H9 (cell line): ENCODE data around the gene RHCE. TPM values are rescaled to one million over a fixed set of nuclear protein-coding genes. Genes with fewer than 3 reads are reported as not detected.

ENCODE experiments used
- DNase-seq: peaks from one replicate; pipeline ENCODE4 v3.0.0-alpha.2; 2017
- H2AFZ ChIP-seq: one replicate; pipeline ENCODE4 v1.6.1; 2013; ENCODE audit warnings: mild to moderate bottlenecking, low read length, control low read depth, moderate library complexity
- H2AK5ac ChIP-seq: 2 replicates; pipeline ENCODE4 v1.6.1; 2013; ENCODE audit warnings: low read length, control low read depth, mixed read lengths; ENCODE audit not compliant: insufficient read length
- H2BK120ac ChIP-seq: one replicate; pipeline ENCODE4 v1.6.1; 2013; ENCODE audit warnings: low read depth, mild to moderate bottlenecking, low read length, control low read depth, inconsistent platforms; ENCODE audit not compliant: poor library complexity, severe bottlenecking
- H2BK12ac ChIP-seq: 2 replicates; pipeline ENCODE4 v1.6.1; 2013; ENCODE audit warnings: low read length, control low read depth, mixed read lengths, low read depth; ENCODE audit not compliant: insufficient read length
- H2BK15ac ChIP-seq: 2 replicates; pipeline ENCODE4 v1.6.1; 2013; ENCODE audit warnings: low read depth, low read length, control low read depth
- H2BK20ac ChIP-seq: one replicate; pipeline ENCODE4 v1.6.1; 2013; ENCODE audit warnings: low read depth, mild to moderate bottlenecking, low read length, control low read depth, inconsistent platforms; ENCODE audit not compliant: poor library complexity, severe bottlenecking
- H2BK5ac ChIP-seq: 2 replicates; pipeline ENCODE4 v1.6.1; 2013; ENCODE audit warnings: low read length, control low read depth, mixed read lengths; ENCODE audit not compliant: insufficient read length
- H3K14ac ChIP-seq: 2 replicates; pipeline ENCODE4 v1.6.1; 2013; ENCODE audit warnings: low read length, control low read depth; ENCODE audit not compliant: insufficient read depth
- H3K18ac ChIP-seq: 2 replicates; pipeline ENCODE4 v1.6.1; 2013; ENCODE audit warnings: low read depth, mild to moderate bottlenecking, mixed read lengths, low read length, control low read depth; ENCODE audit not compliant: insufficient read length
- H3K23ac ChIP-seq: 2 replicates; pipeline ENCODE4 v1.6.1; 2013; ENCODE audit warnings: low read length, control low read depth, mixed read lengths, low read depth; ENCODE audit not compliant: insufficient read length
- H3K23me2 ChIP-seq: 2 replicates; pipeline ENCODE4 v1.6.1; 2013; ENCODE audit warnings: low read depth, mild to moderate bottlenecking, mixed read lengths, low read length, control low read depth; ENCODE audit not compliant: insufficient read length, poor library complexity, severe bottlenecking
- H3K27ac ChIP-seq: 2 replicates; pipeline ENCODE4 v1.5.1; 2013; ENCODE audit warnings: low read length, control low read depth, mixed read lengths, low read depth; ENCODE audit not compliant: insufficient read length
- H3K27me3 ChIP-seq: 2 replicates; pipeline ENCODE4 v1.6.1; 2013; ENCODE audit warnings: low read length, control low read depth, inconsistent platforms; ENCODE audit not compliant: insufficient read depth
- H3K4ac ChIP-seq: 2 replicates; pipeline ENCODE4 v1.6.1; 2013; ENCODE audit warnings: low read depth, mild to moderate bottlenecking, control low read depth, inconsistent platforms, low read length, moderate library complexity
- H3K4me1 ChIP-seq: 2 replicates; pipeline ENCODE4 v1.6.1; 2013; ENCODE audit warnings: low read length, control low read depth, inconsistent platforms; ENCODE audit not compliant: insufficient read depth
- H3K4me2 ChIP-seq: 2 replicates; pipeline ENCODE4 v1.6.1; 2013; ENCODE audit warnings: low read length, control low read depth, mixed read lengths; ENCODE audit not compliant: insufficient read length, insufficient read depth
- H3K56ac ChIP-seq: 2 replicates; pipeline ENCODE4 v1.6.1; 2013; ENCODE audit warnings: low read depth, mild to moderate bottlenecking, mixed read lengths, low read length, control low read depth; ENCODE audit not compliant: insufficient read length
- H3K79me1 ChIP-seq: 2 replicates; pipeline ENCODE4 v1.6.1; 2013; ENCODE audit warnings: low read depth, mild to moderate bottlenecking, moderate library complexity, low read length, control low read depth, inconsistent platforms; ENCODE audit not compliant: insufficient read depth, poor library complexity, severe bottlenecking
- H3K79me2 ChIP-seq: 2 replicates; pipeline ENCODE4 v1.6.1; 2013; ENCODE audit warnings: low read length, control low read depth, inconsistent platforms; ENCODE audit not compliant: insufficient read depth
- H3K9ac ChIP-seq: 2 replicates; pipeline ENCODE4 v1.6.1; 2013; ENCODE audit warnings: low read length, control low read depth, mixed read lengths; ENCODE audit not compliant: insufficient read length; ENCODE audit errors: extremely low read depth
- H3K9me3 ChIP-seq: one replicate; pipeline ENCODE4 v1.6.1; 2013; ENCODE audit warnings: low read depth, low read length, inconsistent platforms; ENCODE audit not compliant: control insufficient read depth
- H3T11ph ChIP-seq: one replicate; pipeline ENCODE4 v1.6.1; 2013; ENCODE audit warnings: mild to moderate bottlenecking, low read length, control low read depth, inconsistent platforms
- H4K20me1 ChIP-seq: one replicate; pipeline ENCODE4 v1.6.1; 2013; ENCODE audit not compliant: control insufficient read depth, insufficient read length, insufficient read depth
- H4K5ac ChIP-seq: 2 replicates; pipeline ENCODE4 v1.6.1; 2013; ENCODE audit warnings: low read depth, mild to moderate bottlenecking, mixed read lengths, low read length, control low read depth; ENCODE audit not compliant: insufficient read length
- H4K8ac ChIP-seq: replicated peaks from 2 replicates; pipeline ENCODE4 v1.6.1; 2013; ENCODE audit warnings: low read length, control low read depth, mixed read lengths, low read depth; ENCODE audit not compliant: insufficient read length
- H4K91ac ChIP-seq: 2 replicates; pipeline ENCODE4 v1.6.1; 2013; ENCODE audit warnings: low read depth, mild to moderate bottlenecking, moderate library complexity, mixed read lengths, low read length, control low read depth; ENCODE audit not compliant: insufficient read length
- H3K27ac Mint-ChIP-seq, 3 experiments: 2 replicates in 2 of 3; 3 replicates in 1 of 3; pipeline ENCODE4 v1.8.0; 2020 to 2021; ENCODE audit warnings: mixed read lengths in 3 of 3, mild to moderate bottlenecking in 1 of 3, moderate library complexity in 1 of 3
- H3K27me3 Mint-ChIP-seq: 2 replicates; pipeline ENCODE4 v1.8.0; 2021; ENCODE audit warnings: low read depth, mild to moderate bottlenecking, moderate library complexity, mixed read lengths
- H3K36me3 Mint-ChIP-seq, 3 experiments: 2 replicates in 2 of 3; 3 replicates in 1 of 3; pipeline ENCODE4 v1.8.0; 2020 to 2021; ENCODE audit warnings: low read depth in 3 of 3, mixed read lengths in 3 of 3; ENCODE audit not compliant: insufficient read depth in 1 of 3
- H3K4me1 Mint-ChIP-seq, 2 experiments: 2 replicates each; pipeline ENCODE4 v1.8.0; 2020; ENCODE audit warnings: mixed read lengths in 2 of 2
- H3K4me3 Mint-ChIP-seq, 2 experiments: 2 replicates in 1 of 2; 3 replicates in 1 of 2; pipeline ENCODE4 v1.8.0; 2020 to 2021; ENCODE audit warnings: mild to moderate bottlenecking in 2 of 2, mixed read lengths in 2 of 2, moderate library complexity in 1 of 2
- H3K9me3 Mint-ChIP-seq, 2 experiments: 2 replicates in 1 of 2; 3 replicates in 1 of 2; pipeline ENCODE4 v1.8.0; 2020; ENCODE audit warnings: mild to moderate bottlenecking in 2 of 2, mixed read lengths in 2 of 2, moderate library complexity in 1 of 2
- WGBS: extraction: QIAGEN DNeasy Blood & Tissue Kit; methylation state at CpG from one replicate; pipeline ENCODE4 v1.1.7; 2013; ENCODE audit warnings: missing lambda C conversion rate, low lambda C conversion rate, mixed read lengths; ENCODE audit not compliant: insufficient read length; ENCODE audit errors: extremely low coverage; 5-methylcytosine and 5-hydroxymethylcytosine counted together
- total RNA-seq: library from RNA; stranded (reverse); gene quantifications from 2 replicates; pipeline ENCODE4 v1.2.1, GENCODE V29; 2021
- TF ChIP-seq, protein P1 (sequence below): fragments of 200-600 bp; sonication (generic); conservative IDR thresholded peaks from 3 replicates; pipeline ENCODE4 v1.8.0; 2021; ENCODE audit warnings: antibody characterized with exemption, mild to moderate bottlenecking

Gene RHCE
- total RNA-seq, 1 experiment from 2014 or later = 0.90 TPM

GRCh38 chr1:25467193-25467592, 46.6 kb upstream of the RHCE start:
- peaks cover 0 to 5% (median 0%) of the 10 kb centered on the region in 3 experiments; a peak in 2 of 7 replicates for H3K36me3 Mint-ChIP-seq
- Histone ChIP-seq H3K9me3 (no peaks in the 10 kb centered on the region), H4K8ac (no peak overlapping the region), H3T11ph (no peak overlapping the region), H3K23me2 (no peaks in the 10 kb centered on the region), H2BK12ac (no peak overlapping the region), H2BK20ac (no peak overlapping the region), H3K27me3 (no peaks in the 10 kb centered on the region), H3K27ac (no peak overlapping the region), H4K5ac (no peak overlapping the region), H2AFZ (no peak overlapping the region), H2BK120ac (no peak overlapping the region), H3K56ac (no peak overlapping the region), H4K20me1 (no peaks in the 10 kb centered on the region), H2AK5ac (no peak overlapping the region), H3K79me1 (no peaks in the 10 kb centered on the region), H4K91ac (no peak overlapping the region), H3K18ac (no peak overlapping the region), H3K4ac (no peak overlapping the region), H3K4me1 (no peaks in the 10 kb centered on the region), H2BK15ac (no peak overlapping the region), H3K4me2 (no peak overlapping the region), H2BK5ac (no peak overlapping the region), H3K79me2 (no peaks in the 10 kb centered on the region), H3K23ac (no peak overlapping the region), H3K14ac (no peak overlapping the region), H3K9ac (no peak overlapping the region)
- H3K4me1 Mint-ChIP-seq = no peaks in the 10 kb centered on the region
- H3K9me3 Mint-ChIP-seq = no peaks in the 10 kb centered on the region
- H3K27ac Mint-ChIP-seq = no peak overlapping the region
- WGBS = no CpG with 5 or more reads among the region's 4 CpGs
- H3K27me3 Mint-ChIP-seq = no peaks in the 10 kb centered on the region
- DNase-seq = no peak
- TF ChIP-seq, protein P1, sequence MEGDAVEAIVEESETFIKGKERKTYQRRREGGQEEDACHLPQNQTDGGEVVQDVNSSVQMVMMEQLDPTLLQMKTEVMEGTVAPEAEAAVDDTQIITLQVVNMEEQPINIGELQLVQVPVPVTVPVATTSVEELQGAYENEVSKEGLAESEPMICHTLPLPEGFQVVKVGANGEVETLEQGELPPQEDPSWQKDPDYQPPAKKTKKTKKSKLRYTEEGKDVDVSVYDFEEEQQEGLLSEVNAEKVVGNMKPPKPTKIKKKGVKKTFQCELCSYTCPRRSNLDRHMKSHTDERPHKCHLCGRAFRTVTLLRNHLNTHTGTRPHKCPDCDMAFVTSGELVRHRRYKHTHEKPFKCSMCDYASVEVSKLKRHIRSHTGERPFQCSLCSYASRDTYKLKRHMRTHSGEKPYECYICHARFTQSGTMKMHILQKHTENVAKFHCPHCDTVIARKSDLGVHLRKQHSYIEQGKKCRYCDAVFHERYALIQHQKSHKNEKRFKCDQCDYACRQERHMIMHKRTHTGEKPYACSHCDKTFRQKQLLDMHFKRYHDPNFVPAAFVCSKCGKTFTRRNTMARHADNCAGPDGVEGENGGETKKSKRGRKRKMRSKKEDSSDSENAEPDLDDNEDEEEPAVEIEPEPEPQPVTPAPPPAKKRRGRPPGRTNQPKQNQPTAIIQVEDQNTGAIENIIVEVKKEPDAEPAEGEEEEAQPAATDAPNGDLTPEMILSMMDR = no peak
- no peak overlapping the region for H3K4me3 Mint-ChIP-seq
